HepG2 (cell line): ENCODE measurements around the gene SNED1. TPM values are rescaled to one million over a fixed set of nuclear protein-coding genes. Genes with fewer than 3 reads are reported as not detected.
A peak's percentile ranks its signal among the peaks of the same experiment; 100 is the strongest.

ENCODE experiments used
- CEBPB ChIP-seq: IDR thresholded peaks from 2 replicates; pipeline ENCODE4 v1.6.1; 2011; ENCODE audit warnings: low read depth, low read length, improper control_type of control experiment, borderline replicate concordance
- FOXK2 ChIP-seq: fragments of 450-650 bp; IDR thresholded peaks from 2 replicates; pipeline ENCODE4 v1.6.1; 2016
- HMG20A ChIP-seq: IDR thresholded peaks from 2 replicates; pipeline ENCODE4 v1.6.1; 2016; ENCODE audit warnings: borderline replicate concordance
- HNRNPLL ChIP-seq: fragments of 200-400 bp; formaldehyde crosslinking; IDR thresholded peaks from 2 replicates; pipeline ENCODE4 v1.6.1; 2017; ENCODE audit warnings: mild to moderate bottlenecking, low read depth, low read length; ENCODE audit not compliant: poor library complexity, severe bottlenecking
- JUNB ChIP-seq: sonication (generic); formaldehyde crosslinking; IDR thresholded peaks from 2 replicates; pipeline ENCODE4 v1.8.0; 2022; ENCODE audit warnings: missing genetic modification reagents, mild to moderate bottlenecking, borderline replicate concordance
- KDM5A ChIP-seq: fragments of 200-600 bp; sonication (generic); IDR thresholded peaks from 2 replicates; pipeline ENCODE4 v1.7.0; 2018; ENCODE audit warnings: antibody characterized with exemption, mild to moderate bottlenecking, low read length, borderline replicate concordance
- SAFB2 ChIP-seq: sonication (generic); formaldehyde crosslinking; IDR thresholded peaks from 2 replicates; pipeline ENCODE4 v1.5.1; 2020; ENCODE audit warnings: missing genetic modification reagents, low read depth, mild to moderate bottlenecking, borderline replicate concordance
- SMC3 ChIP-seq: IDR thresholded peaks from 2 replicates; pipeline ENCODE4 v1.6.1; 2011; ENCODE audit warnings: low read length, improper control_type of control experiment
- TBP ChIP-seq: sonication (generic); formaldehyde crosslinking; IDR thresholded peaks from 2 replicates; pipeline ENCODE4 v1.5.0; 2020; ENCODE audit warnings: missing genetic modification reagents
- THAP11 ChIP-seq: IDR thresholded peaks from 2 replicates; pipeline ENCODE4 v1.6.1; 2016; ENCODE audit warnings: missing biosample characterization, missing genetic modification reagents
- ZNF335 ChIP-seq: sonication (generic); formaldehyde crosslinking; IDR thresholded peaks from 2 replicates; pipeline ENCODE4 v1.4.0; 2020; ENCODE audit warnings: missing genetic modification reagents
- ZNF430 ChIP-seq: sonication (generic); formaldehyde crosslinking; IDR thresholded peaks from 2 replicates; pipeline ENCODE4 v1.9.0; 2021; ENCODE audit warnings: mild to moderate bottlenecking, missing genetic modification reagents
- polyA plus RNA-seq, 8 experiments: library from polyadenylated mRNA; depleted of rRNA in 3 of 8; stranded (reverse) in 7 of 8; unstranded in 1 of 8; fragments of >200 nt; fragmentation: Illumina TruSeq in 4 of 8; extraction: Trizol in 4 of 8; gene quantifications; 2 replicates each; pipeline versions ENCODE4 v1.2.1 to v1.2.3, GENCODE V29; 2011 to 2016; ENCODE audit warnings: low read depth in 4 of 8, missing spikeins in 1 of 8, mixed read lengths in 1 of 8; ENCODE audit not compliant: insufficient read depth in 1 of 8
- total RNA-seq, 5 experiments: library from RNA; depleted of rRNA; stranded (reverse); fragments of >200 nt; fragmentation: Illumina TruSeq; extraction: Trizol; gene quantifications; 2 replicates each; pipeline ENCODE4 v1.2.3, GENCODE V29; 2016; ENCODE audit warnings: low read depth in 1 of 5
- TF ChIP-seq, protein P1 (sequence below): sonication (generic); formaldehyde crosslinking; IDR thresholded peaks from 2 replicates; pipeline ENCODE4 v1.4.0; 2020; ENCODE audit warnings: missing genetic modification reagents, borderline replicate concordance
- TF ChIP-seq, protein P2 (sequence below): sonication (generic); formaldehyde crosslinking; IDR thresholded peaks from 2 replicates; pipeline ENCODE4 v1.9.0; 2022; ENCODE audit warnings: missing genetic modification reagents, mild to moderate bottlenecking, borderline replicate concordance
- TF ChIP-seq, protein P3 (sequence below): sonication (generic); formaldehyde crosslinking; IDR thresholded peaks from 2 replicates; pipeline ENCODE4 v1.4.0; 2020; ENCODE audit warnings: mild to moderate bottlenecking, low read depth, missing genetic modification reagents
- TF ChIP-seq, protein P4 (sequence below): IDR thresholded peaks from 2 replicates; pipeline ENCODE4 v1.6.1; 2018; ENCODE audit warnings: missing genetic modification reagents
- TF ChIP-seq, protein P5 (sequence below): IDR thresholded peaks from 2 replicates; pipeline ENCODE4 v1.6.1; 2012; ENCODE audit warnings: low read depth, low read length, improper control_type of control experiment

Gene SNED1
- total and polyA plus RNA-seq, 2 of the 13 experiments (the other 11 are each of a cell fraction or from before 2014, with no cell fraction given), result 0.15 to 0.65 TPM

DNA sequence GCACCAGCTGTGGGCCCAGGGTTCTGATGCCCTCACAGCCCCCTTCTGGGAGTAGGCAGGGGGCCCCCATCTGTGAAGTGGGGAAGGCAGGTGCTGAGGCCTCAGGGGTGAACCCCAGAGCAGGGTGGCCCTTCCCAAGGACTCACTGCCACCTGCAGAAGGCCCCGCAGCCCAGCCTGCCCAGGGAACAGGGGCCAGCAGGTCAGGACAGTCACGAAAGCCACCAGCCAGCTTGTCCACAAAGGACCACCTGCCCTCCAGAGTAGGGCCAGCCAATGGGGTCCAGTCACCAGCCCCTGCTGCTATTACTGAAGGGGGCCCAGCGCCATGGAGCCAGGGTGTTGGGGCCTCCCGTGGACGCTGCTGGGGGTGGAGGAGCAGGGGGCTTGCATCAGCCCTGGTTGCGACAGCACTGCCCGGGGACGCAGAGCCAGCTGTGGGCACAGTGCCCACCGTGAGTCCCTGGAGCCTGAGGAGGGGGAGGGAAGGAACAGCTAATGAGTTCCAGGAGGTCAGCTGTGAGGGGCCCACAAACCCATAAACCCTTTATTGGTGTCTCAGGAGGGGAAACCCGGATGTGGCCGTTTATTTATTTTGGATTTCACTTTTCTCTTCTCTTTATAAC is 11.5 kb upstream of the SNED1 start (continued):
- TF ChIP-seq, protein P1, sequence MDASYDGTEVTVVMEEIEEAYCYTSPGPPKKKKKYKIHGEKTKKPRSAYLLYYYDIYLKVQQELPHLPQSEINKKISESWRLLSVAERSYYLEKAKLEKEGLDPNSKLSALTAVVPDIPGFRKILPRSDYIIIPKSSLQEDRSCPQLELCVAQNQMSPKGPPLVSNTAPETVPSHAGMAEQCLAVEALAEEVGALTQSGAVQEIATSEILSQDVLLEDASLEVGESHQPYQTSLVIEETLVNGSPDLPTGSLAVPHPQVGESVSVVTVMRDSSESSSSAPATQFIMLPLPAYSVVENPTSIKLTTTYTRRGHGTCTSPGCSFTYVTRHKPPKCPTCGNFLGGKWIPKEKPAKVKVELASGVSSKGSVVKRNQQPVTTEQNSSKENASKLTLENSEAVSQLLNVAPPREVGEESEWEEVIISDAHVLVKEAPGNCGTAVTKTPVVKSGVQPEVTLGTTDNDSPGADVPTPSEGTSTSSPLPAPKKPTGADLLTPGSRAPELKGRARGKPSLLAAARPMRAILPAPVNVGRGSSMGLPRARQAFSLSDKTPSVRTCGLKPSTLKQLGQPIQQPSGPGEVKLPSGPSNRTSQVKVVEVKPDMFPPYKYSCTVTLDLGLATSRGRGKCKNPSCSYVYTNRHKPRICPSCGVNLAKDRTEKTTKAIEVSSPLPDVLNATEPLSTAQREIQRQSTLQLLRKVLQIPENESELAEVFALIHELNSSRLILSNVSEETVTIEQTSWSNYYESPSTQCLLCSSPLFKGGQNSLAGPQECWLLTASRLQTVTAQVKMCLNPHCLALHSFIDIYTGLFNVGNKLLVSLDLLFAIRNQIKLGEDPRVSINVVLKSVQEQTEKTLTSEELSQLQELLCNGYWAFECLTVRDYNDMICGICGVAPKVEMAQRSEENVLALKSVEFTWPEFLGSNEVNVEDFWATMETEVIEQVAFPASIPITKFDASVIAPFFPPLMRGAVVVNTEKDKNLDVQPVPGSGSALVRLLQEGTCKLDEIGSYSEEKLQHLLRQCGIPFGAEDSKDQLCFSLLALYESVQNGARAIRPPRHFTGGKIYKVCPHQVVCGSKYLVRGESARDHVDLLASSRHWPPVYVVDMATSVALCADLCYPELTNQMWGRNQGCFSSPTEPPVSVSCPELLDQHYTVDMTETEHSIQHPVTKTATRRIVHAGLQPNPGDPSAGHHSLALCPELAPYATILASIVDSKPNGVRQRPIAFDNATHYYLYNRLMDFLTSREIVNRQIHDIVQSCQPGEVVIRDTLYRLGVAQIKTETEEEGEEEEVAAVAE (CRISPR knock-in tag), result no peak
- TF ChIP-seq, protein P2, sequence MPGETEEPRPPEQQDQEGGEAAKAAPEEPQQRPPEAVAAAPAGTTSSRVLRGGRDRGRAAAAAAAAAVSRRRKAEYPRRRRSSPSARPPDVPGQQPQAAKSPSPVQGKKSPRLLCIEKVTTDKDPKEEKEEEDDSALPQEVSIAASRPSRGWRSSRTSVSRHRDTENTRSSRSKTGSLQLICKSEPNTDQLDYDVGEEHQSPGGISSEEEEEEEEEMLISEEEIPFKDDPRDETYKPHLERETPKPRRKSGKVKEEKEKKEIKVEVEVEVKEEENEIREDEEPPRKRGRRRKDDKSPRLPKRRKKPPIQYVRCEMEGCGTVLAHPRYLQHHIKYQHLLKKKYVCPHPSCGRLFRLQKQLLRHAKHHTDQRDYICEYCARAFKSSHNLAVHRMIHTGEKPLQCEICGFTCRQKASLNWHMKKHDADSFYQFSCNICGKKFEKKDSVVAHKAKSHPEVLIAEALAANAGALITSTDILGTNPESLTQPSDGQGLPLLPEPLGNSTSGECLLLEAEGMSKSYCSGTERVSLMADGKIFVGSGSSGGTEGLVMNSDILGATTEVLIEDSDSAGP, result peak; percentile 34; the same call in 1 of the 2 replicates
- TF ChIP-seq ZNF430 (no peak), KDM5A (no peak), SMC3 (no peak), THAP11 (CRISPR knock-in tag) (no peak), SAFB2 (CRISPR knock-in tag) (no peak), CEBPB (peak; percentile 76), HNRNPLL (no peak), FOXK2 (no peak), ZNF335 (CRISPR knock-in tag) (no peak), HMG20A (CRISPR knock-in tag) (no peak), TBP (CRISPR knock-in tag) (no peak), JUNB (no peak)
- TF ChIP-seq, protein P3, sequence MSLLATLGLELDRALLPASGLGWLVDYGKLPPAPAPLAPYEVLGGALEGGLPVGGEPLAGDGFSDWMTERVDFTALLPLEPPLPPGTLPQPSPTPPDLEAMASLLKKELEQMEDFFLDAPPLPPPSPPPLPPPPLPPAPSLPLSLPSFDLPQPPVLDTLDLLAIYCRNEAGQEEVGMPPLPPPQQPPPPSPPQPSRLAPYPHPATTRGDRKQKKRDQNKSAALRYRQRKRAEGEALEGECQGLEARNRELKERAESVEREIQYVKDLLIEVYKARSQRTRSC (CRISPR knock-in tag), result no peak
- TF ChIP-seq, protein P4, sequence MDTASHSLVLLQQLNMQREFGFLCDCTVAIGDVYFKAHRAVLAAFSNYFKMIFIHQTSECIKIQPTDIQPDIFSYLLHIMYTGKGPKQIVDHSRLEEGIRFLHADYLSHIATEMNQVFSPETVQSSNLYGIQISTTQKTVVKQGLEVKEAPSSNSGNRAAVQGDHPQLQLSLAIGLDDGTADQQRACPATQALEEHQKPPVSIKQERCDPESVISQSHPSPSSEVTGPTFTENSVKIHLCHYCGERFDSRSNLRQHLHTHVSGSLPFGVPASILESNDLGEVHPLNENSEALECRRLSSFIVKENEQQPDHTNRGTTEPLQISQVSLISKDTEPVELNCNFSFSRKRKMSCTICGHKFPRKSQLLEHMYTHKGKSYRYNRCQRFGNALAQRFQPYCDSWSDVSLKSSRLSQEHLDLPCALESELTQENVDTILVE (CRISPR knock-in tag), result no peak
- TF ChIP-seq, protein P5, sequence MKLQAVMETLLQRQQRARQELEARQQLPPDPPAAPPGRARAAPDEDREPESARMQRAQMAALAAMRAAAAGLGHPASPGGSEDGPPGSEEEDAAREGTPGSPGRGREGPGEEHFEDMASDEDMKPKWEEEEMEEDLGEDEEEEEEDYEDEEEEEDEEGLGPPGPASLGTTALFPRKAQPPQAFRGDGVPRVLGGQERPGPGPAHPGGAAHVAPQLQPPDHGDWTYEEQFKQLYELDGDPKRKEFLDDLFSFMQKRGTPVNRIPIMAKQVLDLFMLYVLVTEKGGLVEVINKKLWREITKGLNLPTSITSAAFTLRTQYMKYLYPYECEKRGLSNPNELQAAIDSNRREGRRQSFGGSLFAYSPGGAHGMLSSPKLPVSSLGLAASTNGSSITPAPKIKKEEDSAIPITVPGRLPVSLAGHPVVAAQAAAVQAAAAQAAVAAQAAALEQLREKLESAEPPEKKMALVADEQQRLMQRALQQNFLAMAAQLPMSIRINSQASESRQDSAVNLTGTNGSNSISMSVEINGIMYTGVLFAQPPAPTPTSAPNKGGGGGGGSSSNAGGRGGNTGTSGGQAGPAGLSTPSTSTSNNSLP, result no peak
